ENCODE data around the gene GJB2. TPM values are rescaled to one million over a fixed set of nuclear protein-coding genes. Genes with fewer than 3 reads are reported as not detected.

GJB2 gene
- total and polyA plus RNA-seq, 2 of the 4 experiments (the other 2 are of a cell fraction), result under 0.01 to 0.17 TPM

DNA sequence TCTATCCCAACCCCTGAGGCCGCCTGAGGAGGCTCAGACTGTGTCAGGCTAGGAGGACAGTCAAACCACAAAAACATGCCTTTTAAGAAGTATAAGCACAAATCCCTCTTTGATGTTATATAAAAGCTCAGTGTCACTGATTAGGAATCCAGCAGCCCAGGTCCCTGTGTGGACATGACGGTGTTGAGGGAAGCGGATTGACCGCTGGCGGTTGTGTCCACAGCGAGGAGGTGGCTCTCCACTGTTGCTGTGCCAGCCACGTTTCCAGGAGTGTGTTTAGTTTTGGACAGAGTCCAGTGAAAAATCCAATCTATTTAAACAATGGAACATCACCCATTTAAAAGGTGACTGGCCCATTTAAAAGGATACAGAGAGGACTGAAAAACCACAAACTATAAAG is 24.3 kb downstream of the GJB2 start:
- Histone ChIP-seq H3K27ac (ENCODE audit: insufficient read depth, low read length) (no peak overlapping the region), H2BK20ac (ENCODE audit: low read depth, low read length) (no peak overlapping the region), H3K23ac (ENCODE audit: low read depth, low read length) (no peak overlapping the region), H3K9me1 (ENCODE audit: insufficient read depth, low read length) (no peaks in the 10 kb centered on the region; the same call in 1 of the 2 replicates), H3K9ac (ENCODE audit: low read depth, low read length) (no peak overlapping the region), H3K9me3 (ENCODE audit: control insufficient read depth, insufficient read depth, low read length) (no peaks in the 10 kb centered on the region), H2BK15ac (ENCODE audit: low read depth, low read length) (no peak overlapping the region), H4K20me1 (ENCODE audit: insufficient read depth, low read length) (no peaks in the 10 kb centered on the region), H2BK120ac (ENCODE audit: low read depth, low read length) (peak overlapping the region; percentile 13; the same call in 1 of the 2 replicates), H2AK9ac (replicated peaks; ENCODE audit: low read depth, low read length, poor library complexity) (no peak overlapping the region), H3K4me3 (ENCODE audit: insufficient read depth, low read depth, low read length) (no peak overlapping the region), H3K56ac (ENCODE audit: extremely low read depth, insufficient read depth, low read length) (no peak overlapping the region), H2AK5ac (ENCODE audit: low read depth, low read length) (no peak overlapping the region), H3K27me3 (ENCODE audit: control insufficient read depth, insufficient read depth, low read length) (peaks cover 8% of the 10 kb centered on the region; the same call in 1 of the 2 replicates), H3K79me1 (ENCODE audit: low read depth in 1 of 2, low read length in 2 of 2) (no peaks in the 10 kb centered on the region), H4K91ac (ENCODE audit: insufficient read depth, low read depth, low read length) (no peak overlapping the region), H4K8ac (ENCODE audit: low read depth in 2 of 2, low read length in 2 of 2) (no peak overlapping the region), H3K14ac (replicated peaks; ENCODE audit: low read depth, low read length) (no peak overlapping the region), H2AFZ (replicated peaks; ENCODE audit: low read length, poor library complexity) (no peak overlapping the region), H3K36me3 (ENCODE audit: control insufficient read depth, insufficient read depth, low read length) (no peaks in the 10 kb centered on the region), H3K4ac (ENCODE audit: low read depth, low read length) (0 out of 2 replicates have a peak overlapping the region, but pooled peaks have one; percentile 6), H4K5ac (ENCODE audit: low read depth, low read length) (no peak overlapping the region), H3K18ac (ENCODE audit: low read depth, low read length) (no peak overlapping the region), H3K4me1 (ENCODE audit: control insufficient read depth, insufficient read depth, low read length) (peaks cover 4% of the 10 kb centered on the region; the same call in 1 of the 2 replicates), H3K4me2 (ENCODE audit: low read depth, low read length) (no peak overlapping the region), H2BK5ac (ENCODE audit: low read depth, low read length, poor library complexity, severe bottlenecking) (no peak overlapping the region)
- POLR2A ChIA-PET (ENCODE audit: unreplicated experiment), result no interaction called here
- TF ChIP-seq RCOR1 (IDR thresholded peaks at IDR 0.05; ENCODE audit: insufficient replicate concordance, low read length) (no peak), MXI1 (IDR thresholded peaks at IDR 0.05; ENCODE audit: borderline replicate concordance, low read depth, low read length) (no peak), POLR2A (IDR thresholded peaks at IDR 0.05; ENCODE audit: low read depth, low read length) (no peak), BHLHE40 (IDR thresholded peaks at IDR 0.05; ENCODE audit: low read depth, low read length) (no peak), SMC3 (IDR thresholded peaks at IDR 0.05; ENCODE audit: low read depth, low read length) (no peak), RFX5 (IDR thresholded peaks at IDR 0.05; ENCODE audit: low read depth, low read length) (no peak)
- TF ChIP-seq, protein P1, sequence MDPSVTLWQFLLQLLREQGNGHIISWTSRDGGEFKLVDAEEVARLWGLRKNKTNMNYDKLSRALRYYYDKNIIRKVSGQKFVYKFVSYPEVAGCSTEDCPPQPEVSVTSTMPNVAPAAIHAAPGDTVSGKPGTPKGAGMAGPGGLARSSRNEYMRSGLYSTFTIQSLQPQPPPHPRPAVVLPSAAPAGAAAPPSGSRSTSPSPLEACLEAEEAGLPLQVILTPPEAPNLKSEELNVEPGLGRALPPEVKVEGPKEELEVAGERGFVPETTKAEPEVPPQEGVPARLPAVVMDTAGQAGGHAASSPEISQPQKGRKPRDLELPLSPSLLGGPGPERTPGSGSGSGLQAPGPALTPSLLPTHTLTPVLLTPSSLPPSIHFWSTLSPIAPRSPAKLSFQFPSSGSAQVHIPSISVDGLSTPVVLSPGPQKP (IDR thresholded peaks at IDR 0.05; ENCODE audit: borderline replicate concordance, low read depth, low read length), result no peak
- TF ChIP-seq, protein P2, sequence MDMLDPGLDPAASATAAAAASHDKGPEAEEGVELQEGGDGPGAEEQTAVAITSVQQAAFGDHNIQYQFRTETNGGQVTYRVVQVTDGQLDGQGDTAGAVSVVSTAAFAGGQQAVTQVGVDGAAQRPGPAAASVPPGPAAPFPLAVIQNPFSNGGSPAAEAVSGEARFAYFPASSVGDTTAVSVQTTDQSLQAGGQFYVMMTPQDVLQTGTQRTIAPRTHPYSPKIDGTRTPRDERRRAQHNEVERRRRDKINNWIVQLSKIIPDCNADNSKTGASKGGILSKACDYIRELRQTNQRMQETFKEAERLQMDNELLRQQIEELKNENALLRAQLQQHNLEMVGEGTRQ (IDR thresholded peaks at IDR 0.05; ENCODE audit: low read depth, low read length), result no peak
- TF ChIP-seq, protein P3, sequence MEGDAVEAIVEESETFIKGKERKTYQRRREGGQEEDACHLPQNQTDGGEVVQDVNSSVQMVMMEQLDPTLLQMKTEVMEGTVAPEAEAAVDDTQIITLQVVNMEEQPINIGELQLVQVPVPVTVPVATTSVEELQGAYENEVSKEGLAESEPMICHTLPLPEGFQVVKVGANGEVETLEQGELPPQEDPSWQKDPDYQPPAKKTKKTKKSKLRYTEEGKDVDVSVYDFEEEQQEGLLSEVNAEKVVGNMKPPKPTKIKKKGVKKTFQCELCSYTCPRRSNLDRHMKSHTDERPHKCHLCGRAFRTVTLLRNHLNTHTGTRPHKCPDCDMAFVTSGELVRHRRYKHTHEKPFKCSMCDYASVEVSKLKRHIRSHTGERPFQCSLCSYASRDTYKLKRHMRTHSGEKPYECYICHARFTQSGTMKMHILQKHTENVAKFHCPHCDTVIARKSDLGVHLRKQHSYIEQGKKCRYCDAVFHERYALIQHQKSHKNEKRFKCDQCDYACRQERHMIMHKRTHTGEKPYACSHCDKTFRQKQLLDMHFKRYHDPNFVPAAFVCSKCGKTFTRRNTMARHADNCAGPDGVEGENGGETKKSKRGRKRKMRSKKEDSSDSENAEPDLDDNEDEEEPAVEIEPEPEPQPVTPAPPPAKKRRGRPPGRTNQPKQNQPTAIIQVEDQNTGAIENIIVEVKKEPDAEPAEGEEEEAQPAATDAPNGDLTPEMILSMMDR (conservative IDR thresholded peaks at IDR 0.05; ENCODE audit: low read depth, low read length), result no peak
- intact Hi-C loops (cut with micrococcal nuclease) (no loop called here), dilution Hi-C loops (cut with HindIII; ENCODE audit: low sequenced_read_pairs, unreplicated experiment) (no loop called here), in situ Hi-C loops (cut with MboI; ENCODE audit: low sequenced_read_pairs) (loop anchor here (10.0 to 25.0 kb wide), 2 partner anchors 174 to 531 kb away; partner anchors contain the start of gene MPHOSPH8)
- DNase-seq (no peak), ATAC-seq (ENCODE audit: low read depth) (no peak)
- BruUV-seq (replicated peaks), result no TSS peak
- CTCF ChIA-PET, result no interaction called here
- WGBS, 2 experiments (ENCODE audit: extremely low coverage in 2 of 2, insufficient read length in 1 of 2), result no CpG with 5 or more reads among the region's 7 CpGs
